GM21528 (cell line): ENCODE results near the gene PTPRD.

Experiments
- ATAC-seq: cut with Tn5 transposase; IDR thresholded peaks from one replicate; pipeline ENCODE4 v1.9.1; 2021; ENCODE audit warnings: mild to moderate bottlenecking, moderate library complexity; ENCODE audit not compliant: unreplicated experiment, low FRiP score

PTPRD gene

DNA sequence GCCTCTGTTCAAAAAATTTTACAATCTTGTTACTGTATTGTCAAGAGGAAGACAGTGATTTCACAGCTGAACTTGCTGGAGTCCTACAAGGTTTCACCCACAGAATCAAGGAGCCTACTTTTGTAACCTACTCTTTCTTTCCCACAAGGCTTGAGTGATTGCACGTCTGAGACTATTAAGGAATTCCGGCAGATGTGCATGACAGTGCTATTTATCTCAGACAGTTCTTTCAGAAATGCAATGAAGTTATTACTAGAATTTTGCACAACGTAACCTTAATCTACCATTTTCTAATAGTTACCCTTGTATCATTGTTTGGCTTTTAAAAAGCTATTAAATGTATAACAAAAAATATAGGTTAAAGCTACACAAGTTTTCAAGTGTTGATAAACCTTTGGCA lies 400.1 kb downstream of the PTPRD start:
- no peak for ATAC-seq

DNA sequence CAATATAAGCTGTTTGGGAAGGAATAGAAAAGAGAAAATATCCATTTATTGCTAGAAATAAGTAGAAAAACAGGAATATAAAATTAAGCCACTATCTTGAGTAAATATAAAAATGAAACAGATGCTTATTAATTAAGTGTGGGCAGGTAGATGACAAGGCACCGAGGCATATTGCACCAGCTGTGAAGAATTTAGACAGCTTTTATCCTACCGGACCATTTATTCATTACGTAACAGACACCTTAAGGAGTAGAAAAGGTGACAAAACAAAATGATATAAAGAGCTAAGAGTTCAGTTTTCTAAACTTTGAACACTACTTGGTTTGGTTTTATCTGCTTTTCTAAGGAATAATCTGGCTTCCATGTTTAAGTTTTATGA lies 404.1 kb downstream of the PTPRD start:
- ATAC-seq = no peak

DNA sequence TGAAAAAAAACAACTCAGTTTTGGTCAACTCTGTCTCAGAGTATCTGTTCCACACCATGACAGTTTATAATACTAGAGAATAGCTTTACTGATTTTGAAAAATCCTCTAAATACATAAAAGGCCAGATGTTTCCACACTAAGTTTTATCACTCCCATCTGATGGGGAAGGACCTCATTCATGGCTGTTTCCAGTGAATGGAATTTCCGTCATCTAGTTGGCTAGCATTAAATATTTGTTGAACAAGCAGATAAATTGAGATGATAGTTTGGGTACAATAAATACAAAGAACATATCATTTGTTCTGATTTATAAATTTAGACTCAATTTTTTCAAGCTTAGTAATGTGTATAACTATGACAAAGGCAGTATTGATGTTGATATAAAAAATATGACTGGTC lies 408.5 kb downstream of the PTPRD start:
- no peak for ATAC-seq

DNA sequence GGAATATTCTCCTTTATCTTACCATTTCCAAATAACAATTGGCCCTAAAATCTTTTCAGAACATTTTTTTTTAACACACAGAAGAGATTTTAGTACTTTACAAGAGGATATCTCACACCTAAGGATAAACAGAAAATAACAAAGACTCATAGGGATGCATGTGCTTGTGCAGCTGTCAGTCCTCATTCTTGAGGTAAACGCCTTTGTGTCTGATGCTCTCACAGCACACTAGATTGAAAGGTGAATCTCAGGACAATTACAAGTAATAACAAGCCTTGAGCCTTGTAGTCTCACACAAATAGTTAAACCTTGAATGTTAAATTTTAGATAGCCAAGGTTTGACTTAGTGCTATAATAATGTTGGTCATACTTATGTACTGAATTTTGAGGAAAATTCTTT lies 439.2 kb downstream of the PTPRD start:
- ATAC-seq = no peak

DNA sequence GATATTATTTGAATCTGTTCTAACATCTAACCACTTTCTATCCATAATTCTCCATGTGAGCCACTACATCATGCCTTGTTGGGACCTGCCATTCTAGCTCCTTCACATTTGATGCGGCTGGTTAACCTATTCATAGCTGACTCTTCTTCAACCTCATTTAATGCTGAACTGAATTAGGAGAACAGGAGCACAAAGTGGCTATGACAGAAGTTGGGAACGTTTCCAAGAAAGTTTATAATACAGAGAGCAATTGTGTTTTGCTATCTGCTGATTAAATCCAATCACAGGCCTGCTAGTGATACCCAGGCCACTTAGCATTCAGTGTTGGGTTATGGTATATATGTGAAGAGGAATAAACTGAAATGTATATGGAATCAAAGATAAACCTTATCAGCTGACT lies 440.3 kb downstream of the PTPRD start:
- no peak for ATAC-seq

DNA sequence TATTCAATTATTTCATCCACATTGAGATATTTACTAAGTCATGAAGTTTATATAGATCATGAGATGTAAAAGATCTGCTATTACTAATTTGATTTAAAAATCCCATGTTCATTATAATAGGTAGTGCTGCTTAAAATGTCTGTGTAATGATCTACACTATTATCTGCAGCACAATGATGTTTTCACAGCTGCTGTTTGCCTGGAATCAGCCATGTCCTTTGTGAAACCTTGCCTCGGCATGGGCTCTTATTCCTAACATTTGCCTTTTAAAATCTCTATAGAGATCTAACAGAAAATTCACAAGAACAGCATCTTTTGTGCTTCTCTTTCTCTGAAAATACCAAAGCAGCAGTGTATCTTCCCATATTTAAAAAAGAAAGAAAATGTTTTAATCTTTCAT lies 444.6 kb downstream of the PTPRD start:
- no peak for ATAC-seq

DNA sequence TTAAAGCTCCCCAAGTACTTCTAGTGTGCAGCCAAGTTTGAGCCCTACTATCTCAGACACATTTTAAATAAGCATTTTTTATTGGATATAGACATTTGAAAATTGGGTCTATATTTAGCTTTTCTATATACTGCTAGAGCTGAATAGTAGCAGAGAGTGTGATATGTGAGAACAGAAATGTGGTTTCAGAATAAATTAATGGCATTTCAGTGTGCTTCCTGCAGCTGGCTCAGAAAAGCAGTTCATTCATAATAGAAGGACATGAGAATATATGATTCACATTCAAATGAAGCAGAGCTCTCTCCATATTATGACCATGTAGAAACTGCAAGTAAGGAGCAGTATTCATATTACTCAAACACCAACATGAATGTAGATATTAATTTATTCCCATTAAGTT lies 464.0 kb downstream of the PTPRD start:
- ATAC-seq = no peak

DNA sequence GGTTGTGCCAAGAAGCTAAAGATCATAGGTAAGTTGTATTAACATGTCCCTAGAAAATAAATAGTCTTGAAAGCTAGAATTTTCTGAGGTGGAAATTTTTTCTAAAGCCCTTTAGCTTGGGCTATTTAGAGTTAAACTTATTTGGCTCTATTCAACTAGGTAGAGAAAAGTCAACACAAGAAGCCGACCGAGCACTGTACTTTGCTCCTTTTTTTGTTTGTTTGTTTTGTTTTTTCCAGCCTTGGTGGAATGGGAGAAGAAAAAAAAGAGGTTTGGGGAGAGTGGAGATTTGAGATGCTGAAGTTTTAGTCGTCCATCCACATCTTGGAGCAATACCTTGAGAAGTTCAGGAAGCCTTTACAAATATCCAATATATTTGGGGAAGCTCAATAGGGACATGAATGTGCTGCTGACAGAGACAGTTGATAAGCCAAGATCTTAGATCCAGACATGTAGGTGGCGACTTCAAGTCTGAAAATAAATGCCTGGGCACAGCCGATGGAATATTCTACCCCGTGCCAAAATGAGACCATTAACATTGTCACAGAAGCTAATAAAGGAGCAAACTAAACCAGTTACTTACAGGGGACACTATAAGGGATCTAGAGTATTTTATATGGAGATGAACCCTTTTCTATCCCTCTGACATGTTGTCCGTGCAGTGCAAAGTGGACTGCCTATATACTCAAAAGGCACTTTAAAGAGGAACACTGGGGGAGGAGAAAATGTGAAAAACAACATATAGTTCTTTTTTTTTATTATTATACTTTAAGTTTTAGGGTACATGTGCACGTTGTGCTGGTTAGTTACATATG lies 466.1 kb downstream of the PTPRD start:
- no peak for ATAC-seq

DNA sequence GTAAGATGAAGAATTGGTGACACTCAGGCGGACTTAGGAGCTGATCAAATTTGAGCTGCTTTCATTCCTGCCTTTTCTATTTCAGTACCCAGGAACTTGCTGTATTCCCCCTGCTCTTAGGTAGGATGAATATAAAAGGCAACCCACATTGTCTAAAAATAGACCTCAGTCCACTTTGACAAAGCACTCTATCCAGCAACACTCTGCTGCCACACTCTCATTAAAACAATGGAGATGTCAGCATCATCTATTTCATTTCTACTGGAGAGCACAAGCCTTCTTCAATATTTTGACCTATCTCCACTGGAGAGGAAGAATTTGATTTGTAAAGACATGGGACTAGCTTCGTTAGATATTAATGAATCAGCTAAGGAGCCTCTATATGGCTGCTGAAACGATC lies 468.4 kb downstream of the PTPRD start:
- ATAC-seq = no peak

DNA sequence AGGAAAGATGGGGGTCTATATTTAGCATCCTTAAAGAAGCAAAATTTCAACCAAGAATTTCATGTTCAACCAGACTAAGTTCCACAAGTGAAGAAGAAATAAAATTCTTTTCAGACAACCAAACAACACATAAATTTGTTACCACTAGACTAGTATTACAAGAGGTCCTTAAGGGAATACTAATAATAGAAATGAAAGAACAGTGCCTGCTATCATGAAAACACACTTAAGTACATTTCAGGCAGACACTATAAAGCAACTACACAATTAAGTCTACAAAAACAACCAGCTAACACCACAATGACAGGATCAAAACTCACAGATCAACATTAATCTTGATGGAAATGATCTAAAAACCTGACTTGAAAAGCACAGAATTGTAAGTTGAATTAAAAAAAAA lies 477.2 kb downstream of the PTPRD start:
- no peak for ATAC-seq

DNA sequence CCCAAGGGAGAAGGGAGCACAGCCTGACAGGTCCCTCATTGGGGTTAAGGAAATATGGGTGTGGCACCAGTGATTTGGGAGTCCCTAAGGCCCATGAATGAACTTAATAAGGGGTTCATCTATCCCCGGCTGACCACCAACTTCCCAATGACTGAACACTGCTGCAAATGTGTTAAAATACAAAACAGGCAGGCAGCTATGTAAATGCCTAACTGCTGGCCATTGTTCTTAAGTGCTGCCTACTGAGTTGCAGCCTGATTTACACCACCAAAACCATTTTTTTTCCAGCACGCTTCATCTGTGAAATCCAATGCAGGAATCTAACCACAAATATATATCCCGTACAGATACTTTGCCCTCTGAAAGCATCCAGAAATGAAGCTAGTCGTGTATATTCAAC lies 478.5 kb downstream of the PTPRD start:
- ATAC-seq = no peak

DNA sequence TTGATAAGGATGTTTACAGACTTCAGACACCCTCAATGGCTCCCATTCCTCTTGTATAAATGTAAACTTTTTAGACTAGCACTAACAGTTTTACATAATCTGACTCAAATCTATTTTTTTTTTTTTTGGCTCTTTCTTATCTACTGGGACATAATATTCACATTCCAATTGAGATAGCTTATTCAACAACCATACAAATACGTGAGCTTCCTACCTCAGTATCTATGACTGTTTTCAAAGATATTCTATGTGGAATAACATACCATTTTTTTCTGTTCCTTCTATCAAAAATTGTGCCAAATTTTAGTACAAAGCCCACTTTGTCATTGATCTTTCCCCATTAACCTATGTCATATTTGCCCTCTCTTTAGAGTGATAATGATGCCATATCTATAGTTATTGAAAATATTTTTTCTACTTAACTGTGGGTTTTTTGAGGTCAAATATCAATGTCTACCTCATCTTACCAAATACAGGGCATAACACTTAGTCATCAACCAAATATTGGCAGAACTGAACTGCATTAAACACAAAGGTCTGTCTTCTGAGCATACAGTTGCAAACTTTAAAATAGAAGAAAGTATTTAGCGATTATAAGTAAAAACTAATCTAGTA lies 482.6 kb downstream of the PTPRD start:
- ATAC-seq = no peak

DNA sequence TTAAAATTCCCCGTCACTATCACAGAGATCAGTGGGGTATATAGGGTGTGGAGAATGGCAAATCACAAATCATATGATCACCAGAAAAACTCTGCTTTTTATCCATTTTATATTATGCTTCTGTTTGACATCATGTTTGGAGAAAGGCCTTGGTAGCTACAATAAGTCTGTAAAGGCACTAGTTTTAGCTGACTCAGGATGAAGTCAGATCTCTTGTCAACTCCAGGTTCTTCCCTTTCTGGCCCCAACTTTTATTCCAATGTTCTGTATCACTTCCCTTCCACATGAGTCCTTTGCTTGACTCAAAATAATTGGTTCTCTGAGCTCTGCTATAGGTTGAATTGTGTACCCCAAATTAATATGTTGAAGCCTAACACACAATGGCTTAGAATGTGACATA lies 484.9 kb downstream of the PTPRD start:
- no peak for ATAC-seq

DNA sequence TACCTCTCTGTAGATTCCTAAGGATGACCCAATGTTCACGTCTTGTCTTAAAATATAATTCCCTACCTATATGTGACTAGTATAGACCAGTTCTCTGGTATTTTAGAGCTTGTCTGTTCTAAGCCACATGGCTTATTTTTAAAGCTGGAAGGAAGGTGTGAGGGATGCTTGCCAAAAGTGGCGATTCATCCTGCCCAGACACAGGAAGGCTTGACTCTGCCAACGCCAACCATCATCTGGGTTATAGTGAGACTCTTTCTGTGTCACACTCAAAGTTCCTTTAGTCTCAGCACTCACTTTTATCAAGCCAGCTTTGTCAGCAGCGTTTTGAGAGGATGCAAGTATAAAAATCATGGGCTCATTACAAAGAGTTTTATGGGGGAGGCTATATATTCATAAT lies 500.0 kb downstream of the PTPRD start:
- no peak for ATAC-seq

DNA sequence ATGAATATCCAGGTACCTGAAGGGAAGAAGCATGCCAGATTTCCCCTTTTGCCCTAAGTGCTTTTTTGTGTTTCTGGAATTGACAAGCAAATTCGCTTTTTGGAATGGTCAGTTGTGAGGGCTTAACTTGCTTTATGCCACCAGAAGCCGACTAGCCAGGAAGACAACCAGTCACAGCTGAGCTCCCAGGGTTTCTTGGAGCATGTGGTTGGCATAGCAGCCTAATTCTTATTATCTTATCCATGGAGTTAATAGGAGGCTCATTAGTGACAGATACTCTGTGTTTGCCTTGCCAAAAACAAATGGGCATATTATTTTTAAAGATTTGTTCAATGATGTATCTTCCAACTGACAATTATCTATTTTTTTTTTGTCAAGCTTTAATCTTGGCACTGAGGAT lies 500.7 kb downstream of the PTPRD start:
- no peak for ATAC-seq

DNA sequence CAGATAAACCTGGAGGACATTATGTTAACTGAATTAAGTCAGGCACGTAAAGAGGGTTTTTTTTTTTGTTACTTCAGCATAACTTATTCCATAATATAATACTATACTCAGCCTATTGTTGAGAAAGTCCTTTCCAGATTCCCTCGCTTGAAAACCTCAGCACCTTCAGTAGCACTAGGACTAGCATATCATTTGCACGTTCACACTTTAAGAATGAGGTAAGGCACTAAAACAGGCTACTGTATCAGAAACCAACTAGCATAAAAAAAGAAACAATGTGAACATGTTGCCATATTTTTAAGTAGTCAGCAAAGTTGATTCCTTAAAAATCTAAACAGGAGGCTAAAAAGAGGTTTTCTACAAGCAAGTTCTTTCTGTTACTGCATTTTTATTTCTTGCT lies 504.0 kb downstream of the PTPRD start:
- ATAC-seq = no peak

DNA sequence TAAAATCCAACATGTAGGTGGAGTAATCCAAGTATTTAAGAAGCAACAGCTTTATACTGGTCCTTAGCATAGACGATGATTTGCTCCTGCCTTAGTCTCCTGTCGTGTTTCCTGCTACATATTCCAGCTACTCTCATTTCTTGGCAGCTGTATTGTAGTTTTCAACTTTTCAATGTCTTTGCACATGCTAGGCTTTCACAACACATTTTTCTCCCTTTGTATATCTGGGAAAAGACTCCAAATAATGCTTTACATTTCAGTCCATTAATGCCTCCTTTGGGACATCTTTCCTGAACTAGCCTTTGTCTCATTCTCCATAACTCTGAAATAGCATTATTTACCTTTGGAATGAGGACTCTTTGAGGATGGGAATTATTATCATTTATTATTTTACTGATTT lies 508.0 kb downstream of the PTPRD start:
- no peak for ATAC-seq

DNA sequence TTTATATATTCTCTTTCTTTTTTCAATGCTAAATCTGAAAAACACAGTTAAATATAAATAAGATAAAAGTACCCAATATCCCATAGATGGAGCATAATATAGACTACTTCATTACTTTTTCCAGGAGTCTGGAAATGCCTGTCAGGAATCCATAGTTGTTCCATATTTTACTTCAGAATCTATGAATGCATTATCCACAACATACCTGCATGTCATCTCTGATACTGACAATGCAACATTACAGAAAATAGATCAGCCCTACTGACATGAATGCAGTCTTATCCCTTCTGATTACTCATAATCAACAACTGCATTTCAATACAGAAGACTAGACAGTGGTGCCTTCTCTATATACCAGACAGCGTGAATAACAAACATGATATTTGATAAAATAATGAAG lies 517.6 kb downstream of the PTPRD start:
- no peak for ATAC-seq

DNA sequence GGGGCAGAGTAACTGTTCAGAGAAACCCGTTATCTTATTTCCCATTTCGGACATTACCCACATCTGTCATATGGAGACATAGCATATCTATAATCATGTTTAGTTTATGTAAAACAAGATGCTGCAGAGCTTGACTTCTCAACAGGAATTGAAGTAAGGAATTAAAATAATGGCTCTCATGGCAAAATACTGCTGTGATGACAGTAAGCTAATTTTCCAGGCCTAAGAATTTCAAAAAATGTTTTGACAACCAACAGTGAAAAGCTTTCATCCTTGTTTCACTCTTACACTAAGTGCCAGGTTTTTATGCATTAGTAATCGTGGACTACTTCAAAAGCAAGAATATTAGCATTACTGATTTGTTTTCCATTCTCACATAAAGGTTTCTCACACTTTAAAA lies 518.2 kb downstream of the PTPRD start:
- ATAC-seq = no peak

DNA sequence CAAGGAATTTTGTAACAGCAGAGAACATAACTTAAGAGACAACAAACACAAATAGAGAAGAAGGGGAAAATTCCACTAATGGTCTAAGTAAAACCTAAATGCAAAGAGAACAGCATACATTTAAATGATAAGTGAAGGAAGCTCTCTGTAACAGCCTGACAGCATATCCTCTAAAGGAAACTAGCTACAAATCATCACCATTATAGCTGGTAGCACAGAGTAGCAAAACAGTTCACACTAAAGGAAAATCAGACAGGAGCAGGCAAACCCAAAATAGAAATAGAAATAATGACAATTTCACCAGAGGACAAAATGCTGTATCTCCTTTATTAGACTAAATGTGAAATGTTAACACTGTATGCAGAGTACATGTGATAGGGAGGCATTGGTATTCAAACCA lies 532.8 kb downstream of the PTPRD start:
- ATAC-seq = no peak

DNA sequence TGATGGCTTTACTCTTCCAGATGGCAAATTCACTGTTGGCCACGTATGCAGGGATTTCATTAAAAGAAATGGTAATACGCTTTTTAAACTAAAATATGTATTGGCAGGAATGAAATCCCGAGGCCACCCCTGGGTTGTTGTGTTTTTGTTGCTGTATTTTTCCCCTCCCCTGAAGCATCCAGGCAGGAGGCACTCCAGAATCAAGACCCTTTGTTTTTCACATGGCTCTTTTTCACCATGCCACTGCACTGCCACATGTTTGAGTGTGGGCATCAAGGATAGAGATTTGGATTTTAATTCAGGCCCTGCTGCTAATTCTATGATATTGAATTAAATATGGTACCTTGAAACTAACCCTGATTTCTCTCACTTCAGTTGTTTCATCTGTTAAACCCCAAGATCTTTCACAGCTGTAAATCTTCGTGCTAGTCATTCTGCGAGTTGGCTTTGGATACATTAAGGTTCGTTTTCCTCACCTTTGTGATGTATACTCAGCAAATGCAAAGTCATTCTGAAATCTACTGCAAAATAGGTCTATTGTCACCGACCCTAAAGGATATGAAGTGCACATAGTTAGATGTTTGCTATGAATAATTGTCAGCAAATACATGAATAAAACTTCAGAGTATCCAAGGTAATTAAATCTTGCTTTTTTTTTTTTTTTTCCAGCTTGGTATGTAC lies 533.4 kb downstream of the PTPRD start:
- ATAC-seq = no peak

DNA sequence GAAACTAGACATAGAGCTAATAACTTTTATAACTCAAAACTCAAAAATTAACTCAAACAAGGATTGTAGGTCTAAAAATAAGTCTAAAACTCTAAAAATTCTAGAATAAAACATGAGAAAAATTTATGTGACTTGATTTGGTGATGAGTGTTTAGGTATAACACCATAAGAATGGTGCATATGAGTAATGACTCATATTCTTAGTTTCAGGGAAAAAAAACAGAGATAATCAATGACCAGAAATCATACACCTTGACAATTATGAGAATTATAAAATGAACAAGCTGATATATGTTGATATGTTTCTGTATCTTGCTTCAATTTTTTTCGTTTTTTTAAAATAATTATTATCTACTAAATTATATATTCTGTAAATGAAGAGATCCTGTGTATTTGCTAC lies 541.2 kb downstream of the PTPRD start:
- no peak for ATAC-seq
